HK-2 (cell line): ENCODE data around the gene TRDMT1.

ENCODE experiments used
- DNase-seq: peaks from one replicate; pipeline ENCODE4 v3.0.0-alpha.2; 2018; ENCODE audit not compliant: unreplicated experiment

TRDMT1 gene

DNA sequence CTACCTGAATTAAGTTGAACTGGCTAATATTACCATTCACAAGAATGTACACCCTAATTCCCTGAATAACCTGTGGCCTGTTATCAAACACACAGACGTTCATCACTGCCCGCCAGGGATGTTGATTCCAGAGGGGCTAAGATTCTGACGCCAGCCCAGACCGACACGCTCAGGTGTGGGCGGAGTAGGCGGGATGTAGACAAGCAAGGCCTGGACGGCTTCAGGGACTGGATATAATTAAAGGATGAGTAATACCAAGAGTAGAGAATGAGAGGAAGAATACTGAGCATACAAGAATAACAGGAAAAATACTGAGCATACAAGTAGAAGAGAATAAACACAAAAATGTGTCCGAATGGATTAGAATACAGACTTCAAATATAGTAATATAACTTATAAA is 100.9 kb downstream of the TRDMT1 start:
- DNase-seq: no peak

DNA sequence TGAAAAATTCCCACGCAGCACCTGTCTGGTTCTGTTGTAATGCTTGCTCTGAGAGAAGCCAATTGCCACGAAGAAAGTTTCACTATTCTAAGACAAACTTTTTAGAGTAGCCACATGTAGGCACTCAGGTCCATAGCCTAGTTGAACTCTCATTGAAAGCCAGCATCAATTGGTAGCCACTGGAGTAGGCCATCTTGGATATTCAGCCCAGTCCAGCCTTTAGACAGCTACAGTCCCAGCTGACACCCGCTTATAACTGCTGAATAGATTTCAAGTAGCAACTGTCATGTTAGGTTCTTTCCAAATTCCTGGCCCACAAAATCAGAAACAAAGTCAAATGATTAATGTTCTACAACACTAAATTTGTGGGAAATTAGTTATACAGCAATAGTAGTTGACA is 103.5 kb downstream of the TRDMT1 start:
- no peak for DNase-seq
